Fibroblast of skin of right quadriceps (primary cell): Measurements from ENCODE around the gene MZT2B.
"Not testable (repeated sequence)": the region's sequence is repeated elsewhere in the genome, so short reads cannot be mapped to it uniquely, and the experiment has no call there.

Source experiments
- DNase-seq: peaks from one replicate; pipeline ENCODE4 v3.0.0-alpha.2; 2013

The MZT2B gene, protein sequence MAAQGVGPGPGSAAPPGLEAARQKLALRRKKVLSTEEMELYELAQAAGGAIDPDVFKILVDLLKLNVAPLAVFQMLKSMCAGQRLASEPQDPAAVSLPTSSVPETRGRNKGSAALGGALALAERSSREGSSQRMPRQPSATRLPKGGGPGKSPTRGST

DNA sequence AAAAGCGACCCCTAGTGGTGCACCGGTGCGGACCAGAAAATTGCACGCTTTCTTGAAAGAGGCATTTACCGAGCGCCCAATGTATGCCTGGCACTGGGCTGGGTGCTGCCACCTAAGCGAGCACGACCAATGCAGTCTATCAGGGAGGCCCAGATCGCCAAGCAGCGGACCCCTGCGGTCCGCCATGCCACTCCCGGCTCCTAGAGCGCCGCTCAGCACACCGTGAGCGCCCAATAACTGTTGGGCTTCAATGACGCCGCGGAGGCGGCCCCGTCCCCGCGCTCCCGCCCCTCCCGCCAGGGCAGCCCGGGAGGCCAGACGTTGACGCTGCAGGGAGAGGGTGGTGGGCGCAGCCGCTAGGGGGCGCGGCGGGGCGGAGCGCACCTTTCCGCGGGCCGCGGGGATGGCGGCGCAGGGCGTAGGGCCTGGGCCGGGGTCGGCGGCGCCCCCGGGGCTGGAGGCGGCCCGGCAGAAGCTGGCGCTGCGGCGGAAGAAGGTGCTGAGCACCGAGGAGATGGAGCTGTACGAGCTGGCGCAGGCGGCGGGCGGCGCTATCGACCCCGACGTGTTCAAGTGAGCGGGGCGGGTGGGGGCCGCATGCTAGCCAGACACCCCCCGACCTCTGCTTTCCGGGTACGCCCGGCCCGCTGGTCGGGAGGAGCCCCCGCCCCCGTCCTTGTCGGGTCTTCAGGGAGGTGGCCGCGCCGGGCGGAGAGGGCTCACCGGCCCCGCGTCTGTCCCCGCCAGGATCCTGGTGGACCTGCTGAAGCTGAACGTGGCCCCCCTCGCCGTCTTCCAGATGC is at the start of gene MZT2B:
TSS of gene MZT2B (plus strand) at position 383 of the 803 bp plus-strand sequence. CDS start at position 404, 21 bp downstream.
- peak; percentile 85 for DNase-seq

DNA sequence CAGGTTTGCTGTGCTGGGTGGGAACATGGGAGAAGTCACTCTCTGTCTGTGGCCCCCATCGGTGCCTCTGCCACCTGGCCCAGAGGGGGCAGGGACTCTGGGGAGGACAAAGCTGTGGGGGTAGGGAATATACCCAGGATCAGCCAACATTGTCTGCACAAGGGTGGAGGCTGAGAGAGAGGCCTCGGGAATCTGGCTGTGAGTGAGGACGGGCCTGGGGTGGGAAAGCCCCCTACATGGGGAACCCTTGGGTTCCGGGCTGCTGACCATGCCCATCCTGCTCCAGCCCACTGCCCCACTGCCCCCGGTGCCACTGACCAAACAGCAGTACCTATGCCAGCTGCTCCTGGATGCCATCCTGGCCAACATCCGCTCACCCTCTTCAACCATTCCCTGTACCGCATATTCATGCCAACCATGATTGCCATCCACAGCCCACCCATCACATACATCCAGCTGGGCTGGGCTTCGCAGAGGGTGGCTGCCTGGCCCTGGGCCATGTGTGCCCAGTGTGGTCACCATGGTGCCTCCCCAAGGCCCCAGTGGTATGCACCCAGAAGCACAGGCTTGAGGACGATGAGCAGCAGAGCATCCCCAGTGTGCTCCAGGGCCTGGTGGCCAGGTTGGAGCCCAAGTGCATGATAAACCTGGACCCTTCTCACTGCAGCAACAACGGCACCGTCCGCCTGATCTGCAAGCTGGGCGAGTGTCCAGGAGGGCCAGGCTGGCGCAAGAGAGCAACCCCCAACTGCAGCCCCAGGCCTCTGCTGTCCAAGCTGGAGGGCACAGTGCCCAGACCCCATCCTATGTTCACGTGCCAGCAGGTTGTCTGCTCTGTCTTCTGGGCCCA is 46.1 kb upstream of the MZT2B start:
- DNase-seq: no peak

DNA sequence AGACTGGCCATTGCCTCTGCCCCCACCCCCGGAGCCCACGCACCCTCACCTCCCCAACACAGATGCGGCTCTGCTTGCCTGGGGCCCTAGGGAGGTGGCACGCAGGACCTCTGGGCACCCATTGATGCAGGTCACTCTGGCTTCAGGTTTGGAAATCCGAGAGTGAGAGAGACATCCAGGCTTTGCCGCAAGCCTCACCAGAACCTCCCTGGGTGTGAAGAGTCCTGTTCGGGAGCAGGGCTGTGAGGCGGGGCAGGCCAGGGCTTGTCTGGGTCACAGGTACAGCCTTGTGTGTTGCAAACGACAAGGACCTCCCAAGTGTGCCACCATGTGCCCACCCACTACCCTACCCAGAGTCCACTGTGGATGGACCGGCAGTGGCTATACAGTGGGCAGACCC is 45.5 kb upstream of the MZT2B start:
- not testable (repeated sequence) for DNase-seq

DNA sequence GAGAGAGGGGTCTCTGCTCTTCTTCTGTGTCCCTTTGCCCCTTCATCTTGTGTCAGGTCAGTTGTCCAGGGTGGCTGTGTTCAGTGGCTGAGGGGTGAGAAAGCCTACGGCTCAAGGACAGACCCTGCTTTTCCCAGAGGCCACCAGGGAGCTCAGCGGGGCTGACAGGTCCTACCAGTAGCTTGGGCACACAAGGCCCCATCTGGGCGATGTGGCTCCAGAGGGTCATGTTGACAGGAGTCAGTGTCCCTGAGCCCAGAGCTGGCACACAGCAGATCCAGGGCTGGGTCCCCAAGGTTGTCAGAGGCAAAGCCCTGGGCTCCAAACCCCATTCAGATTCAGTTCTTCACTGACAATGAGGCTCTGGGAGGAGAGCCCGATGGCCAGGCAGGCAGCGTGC is 44.9 kb upstream of the MZT2B start:
- DNase-seq: not testable (repeated sequence)

DNA sequence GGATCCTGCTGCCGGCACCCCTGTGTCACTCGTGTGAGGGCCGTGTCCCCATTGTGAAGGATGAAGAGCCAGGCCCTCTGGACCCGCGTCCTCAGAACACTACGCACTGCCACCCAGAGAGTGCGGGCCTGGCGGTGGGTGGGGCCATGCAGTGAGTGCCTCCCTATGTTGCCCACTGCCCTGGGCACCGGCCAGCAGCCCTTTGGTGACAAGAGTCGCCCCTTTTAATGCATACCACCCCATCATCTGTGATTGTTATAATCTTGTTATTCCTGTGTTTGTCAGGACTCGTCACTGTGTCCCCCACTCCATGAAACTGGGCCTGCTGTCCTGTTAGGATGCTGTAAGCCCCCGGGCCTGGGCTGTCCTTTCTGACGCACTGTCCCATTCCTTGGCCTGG is 43.7 kb upstream of the MZT2B start:
- not testable (repeated sequence) for DNase-seq

DNA sequence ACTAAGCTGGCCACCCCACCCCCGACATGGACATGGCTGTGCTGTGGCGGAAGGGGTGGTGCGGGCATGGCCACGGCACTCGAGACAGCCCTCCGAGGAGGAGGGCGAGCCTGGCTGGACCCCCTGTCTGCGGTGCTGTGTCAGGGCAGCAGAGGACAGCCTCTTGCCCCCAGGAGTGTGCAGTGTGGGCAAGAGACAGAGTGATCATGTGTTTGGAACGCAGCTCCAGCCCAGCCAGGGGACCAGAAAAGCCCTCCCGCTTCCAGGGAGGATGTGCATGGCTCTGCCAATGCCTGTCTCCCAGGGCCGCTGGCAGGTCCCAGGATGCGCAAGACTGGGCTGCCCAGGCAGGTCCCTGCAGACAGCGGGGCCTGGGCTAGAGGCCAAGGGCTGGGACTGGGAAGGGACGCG is 43.2 kb upstream of the MZT2B start:
- DNase-seq: not testable (repeated sequence)

DNA sequence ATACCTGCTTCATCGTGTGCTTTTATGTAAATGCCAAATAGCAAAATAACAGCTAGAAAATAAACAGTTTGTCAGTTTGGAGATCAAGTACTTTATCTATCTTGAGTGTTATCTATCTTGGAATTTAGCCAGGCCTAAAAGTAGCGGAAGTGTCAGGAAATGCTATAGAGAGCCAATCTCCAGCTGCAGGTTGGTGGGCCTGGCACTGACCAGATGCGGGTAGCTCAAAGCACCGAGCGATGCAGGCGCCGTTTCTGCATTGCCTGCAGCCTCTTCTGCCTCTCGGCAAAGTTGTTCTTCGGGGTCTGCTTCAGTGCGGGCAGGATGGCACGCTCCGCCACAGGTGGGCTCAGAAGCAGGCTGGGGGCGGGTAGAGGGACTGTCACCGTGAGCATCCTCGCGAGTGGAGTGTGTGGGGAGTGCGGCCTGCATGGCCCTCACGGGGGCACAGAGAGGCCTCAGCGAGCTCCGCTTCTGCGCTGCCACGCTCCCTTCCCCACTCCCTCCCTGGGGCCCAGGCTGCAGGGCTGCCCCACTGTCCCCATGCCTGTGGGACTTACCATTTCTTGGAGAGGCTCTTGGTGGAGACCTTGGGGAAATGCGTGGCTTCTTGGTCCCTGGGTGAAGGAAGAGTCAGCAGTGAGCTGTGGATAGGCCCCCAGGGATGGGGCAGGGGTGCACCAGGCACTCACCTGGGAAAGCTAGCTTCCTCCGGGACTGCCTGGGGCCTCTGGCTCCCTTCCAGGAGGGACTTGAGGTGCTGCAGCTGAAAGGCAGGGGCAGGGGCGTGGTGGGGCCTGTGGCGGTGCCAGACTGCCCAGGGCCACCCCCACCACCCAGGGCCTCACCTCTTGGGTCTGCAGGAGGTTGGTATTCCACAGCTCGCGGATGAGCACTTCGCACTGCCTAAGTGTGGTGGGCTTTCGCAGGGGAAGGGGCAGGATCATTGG is 42.5 kb upstream of the MZT2B start:
- not testable (repeated sequence) for DNase-seq

DNA sequence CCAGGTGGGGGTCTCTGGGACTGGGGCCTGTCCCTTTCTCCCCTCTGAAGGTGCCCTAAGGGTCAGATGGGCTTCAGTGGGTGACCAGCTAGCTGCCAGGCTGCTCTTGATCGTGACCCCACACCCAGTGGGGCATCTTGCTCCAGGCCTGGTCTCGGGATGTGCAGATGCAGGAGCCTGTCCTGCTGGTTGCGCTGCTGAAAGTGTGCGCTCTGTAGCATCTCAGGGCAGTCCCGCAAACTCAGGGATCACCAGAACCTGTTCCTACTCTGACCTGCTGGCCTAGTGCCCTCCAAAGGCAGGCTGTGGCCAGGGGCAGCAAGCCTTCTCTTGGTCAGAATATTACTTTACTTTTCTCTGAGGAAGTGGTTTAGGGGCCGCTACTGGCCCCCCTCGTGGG is 41.5 kb upstream of the MZT2B start:
- DNase-seq: not testable (repeated sequence)

DNA sequence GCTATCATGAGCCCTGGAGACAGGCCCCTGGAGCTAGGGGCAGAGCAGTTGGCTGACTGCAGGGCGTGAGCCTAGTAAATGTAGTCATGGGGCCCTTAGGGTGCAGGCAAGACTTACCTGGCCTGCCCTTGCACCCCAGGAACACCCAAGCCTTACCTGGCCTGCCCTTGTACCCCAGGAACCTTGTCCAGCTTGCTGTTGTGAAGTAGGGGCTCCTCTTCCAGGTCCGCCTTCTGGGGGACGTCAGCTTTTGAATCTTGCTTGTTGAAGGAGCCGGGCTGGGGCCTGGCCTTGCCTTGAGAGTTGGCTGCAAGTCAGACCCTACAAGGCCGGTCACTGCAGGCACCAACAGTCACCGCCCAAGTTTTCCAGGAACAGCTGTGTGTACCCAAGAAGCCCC is 41.1 kb upstream of the MZT2B start:
- DNase-seq: not testable (repeated sequence)

DNA sequence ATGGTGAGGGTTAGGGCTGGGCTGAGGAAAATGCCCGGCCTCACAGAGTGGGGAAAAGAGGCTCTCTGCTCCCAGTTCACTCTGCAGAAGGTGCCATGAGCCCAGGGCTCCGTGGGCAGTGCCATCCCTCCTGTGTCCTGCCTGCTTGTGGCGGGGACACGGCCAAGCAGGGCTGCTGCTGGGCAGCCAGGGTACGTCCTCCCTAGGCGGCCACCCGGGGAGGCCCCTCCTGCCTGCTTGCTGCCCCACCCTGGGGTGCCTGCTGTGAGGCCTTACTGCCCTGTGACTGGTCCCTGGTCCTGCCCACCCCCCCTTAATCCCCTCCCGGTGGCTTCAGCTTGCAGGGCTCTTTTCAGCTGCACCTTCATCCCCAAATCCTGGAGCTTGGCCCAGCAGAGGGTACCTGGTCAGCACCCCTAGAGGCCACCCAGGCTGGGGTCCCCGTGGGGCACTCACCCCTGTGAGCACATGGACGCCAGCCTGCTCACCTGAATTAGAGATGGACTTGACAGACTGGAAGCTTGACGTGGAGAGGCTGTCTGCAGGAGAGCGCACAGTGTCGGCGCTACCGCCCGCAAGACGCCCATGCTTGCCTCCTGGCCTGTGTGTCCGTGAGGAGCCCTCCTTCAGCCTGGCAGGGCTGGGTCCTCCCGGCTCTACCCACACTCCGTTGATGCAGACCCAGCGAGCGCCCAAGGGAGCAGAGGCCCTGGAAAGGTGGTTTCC is 40.3 kb upstream of the MZT2B start:
- DNase-seq: not testable (repeated sequence)

DNA sequence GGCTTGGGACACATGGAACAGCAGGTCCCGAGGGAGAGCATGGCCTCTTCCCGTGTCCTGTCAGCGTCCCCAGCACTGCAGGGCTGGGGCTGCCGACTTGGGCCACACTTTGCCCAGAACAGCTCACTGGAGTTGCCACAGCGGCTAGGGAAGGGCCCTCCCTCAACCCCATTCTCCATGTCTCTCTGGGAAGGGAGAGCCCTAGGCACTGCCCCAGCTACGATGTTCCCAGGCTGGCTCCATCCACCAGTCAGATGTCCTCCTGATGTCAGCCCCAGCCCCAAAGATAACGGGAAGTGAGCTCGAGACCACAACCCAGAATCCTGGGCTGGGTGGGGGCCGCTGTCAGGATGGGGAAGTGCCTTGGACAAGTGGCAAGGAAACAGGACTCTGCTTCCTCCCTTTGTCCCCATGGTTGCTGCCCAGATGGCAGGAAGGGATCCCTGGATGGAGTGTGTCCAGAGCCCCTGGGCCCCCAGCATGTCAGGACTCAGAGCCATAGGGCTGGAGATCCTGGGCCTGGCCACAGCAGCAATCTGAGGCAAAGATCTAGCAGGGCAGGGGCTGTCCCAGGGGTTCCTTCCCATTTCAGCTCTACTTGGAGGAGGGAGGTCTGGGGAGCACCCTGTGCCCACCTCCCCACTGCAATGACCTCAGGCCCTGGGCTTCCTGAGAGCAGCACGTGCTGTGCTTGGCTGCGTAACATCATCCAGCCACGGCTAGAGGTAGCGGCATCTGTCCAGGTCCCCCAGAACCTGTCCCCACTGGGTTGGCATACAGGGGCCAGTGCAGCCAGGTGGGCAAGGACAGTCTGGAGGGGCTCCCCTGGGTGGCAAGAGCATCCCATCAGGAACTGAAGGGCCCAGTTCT is 39.4 kb upstream of the MZT2B start:
- not testable (repeated sequence) for DNase-seq

DNA sequence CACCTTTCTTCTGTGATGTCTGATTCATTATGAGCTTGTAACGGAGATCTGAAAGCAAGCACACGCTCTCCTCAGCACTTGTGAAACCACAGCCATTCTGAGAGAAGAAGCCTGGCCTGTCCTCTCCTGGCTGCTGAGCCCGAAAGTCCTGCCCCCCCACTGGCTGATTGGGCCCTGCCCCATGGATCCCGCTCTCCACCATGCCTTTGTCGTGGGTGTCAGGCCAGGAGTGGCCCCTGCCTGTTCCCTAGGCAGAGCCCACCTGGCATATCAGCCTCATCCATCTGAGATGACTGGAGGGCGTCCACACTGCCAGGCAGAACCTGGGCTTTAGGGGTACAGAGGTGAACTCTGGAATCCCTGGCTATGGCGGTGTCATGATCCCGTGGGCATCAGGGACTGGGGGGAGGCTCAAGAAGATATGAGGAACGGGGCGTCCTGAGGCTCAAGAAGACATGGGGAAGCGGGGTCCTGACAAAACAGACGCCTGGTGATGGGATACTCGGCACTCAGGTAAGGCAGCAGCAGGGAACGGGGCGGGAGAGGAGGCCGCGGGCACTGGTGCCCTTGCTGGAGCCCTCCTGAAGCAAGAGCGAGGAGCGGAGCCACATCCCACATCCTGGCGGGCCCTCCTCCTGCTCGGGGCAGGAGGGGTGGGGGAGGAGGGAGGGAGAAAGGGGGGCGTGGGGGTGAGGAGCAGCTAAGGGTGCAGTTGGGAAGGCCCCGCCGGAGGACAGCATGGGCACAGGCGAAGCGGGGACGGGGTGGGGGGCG is 38.6 kb upstream of the MZT2B start:
- DNase-seq: not testable (repeated sequence)

DNA sequence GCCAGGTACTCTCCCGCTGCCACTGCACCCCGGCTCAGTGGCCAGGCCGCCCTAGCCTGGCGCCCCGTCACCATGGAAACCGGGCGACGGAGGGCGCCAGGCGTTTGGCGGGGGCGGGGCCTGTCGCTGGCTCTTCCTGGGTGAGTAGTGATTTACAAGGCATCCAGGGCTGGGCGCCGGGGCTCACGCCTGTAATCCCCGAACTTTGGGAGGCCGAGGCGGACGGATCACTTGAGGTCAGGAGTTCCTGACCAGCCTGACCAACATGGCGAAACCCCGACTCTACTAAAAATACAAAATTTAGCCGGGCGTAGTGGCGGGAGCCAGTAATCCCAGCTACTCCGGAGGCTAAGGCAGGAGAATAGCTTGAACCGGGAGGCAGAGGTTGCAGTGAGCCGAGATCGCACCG is 37.1 kb upstream of the MZT2B start, which contains the start of gene CCDC74B:
TSS of gene CCDC74B (minus strand) at position 107 of the 409 bp plus-strand sequence. CDS start 116 bp downstream, outside the sequence.
- peak; percentile 30 for DNase-seq

DNA sequence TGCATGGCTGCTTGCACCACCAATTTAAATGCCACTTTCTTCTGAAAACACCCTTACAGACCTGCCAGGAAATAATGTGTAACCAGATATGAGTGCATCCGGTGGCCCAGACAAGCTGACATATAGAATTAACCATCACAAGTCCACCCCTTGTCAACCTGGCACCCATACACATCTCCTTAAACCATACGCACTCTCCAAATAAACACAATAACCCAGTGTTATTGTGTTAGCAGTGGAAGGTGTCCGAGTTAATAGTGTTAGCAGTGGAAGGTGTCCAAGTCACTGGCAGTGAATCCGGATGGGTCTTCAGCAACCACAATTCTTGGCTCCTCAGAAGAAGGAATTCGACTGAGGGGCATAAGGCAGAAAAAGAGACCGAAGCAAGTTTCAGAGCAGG is 33.5 kb upstream of the MZT2B start:
- not testable (repeated sequence) for DNase-seq

DNA sequence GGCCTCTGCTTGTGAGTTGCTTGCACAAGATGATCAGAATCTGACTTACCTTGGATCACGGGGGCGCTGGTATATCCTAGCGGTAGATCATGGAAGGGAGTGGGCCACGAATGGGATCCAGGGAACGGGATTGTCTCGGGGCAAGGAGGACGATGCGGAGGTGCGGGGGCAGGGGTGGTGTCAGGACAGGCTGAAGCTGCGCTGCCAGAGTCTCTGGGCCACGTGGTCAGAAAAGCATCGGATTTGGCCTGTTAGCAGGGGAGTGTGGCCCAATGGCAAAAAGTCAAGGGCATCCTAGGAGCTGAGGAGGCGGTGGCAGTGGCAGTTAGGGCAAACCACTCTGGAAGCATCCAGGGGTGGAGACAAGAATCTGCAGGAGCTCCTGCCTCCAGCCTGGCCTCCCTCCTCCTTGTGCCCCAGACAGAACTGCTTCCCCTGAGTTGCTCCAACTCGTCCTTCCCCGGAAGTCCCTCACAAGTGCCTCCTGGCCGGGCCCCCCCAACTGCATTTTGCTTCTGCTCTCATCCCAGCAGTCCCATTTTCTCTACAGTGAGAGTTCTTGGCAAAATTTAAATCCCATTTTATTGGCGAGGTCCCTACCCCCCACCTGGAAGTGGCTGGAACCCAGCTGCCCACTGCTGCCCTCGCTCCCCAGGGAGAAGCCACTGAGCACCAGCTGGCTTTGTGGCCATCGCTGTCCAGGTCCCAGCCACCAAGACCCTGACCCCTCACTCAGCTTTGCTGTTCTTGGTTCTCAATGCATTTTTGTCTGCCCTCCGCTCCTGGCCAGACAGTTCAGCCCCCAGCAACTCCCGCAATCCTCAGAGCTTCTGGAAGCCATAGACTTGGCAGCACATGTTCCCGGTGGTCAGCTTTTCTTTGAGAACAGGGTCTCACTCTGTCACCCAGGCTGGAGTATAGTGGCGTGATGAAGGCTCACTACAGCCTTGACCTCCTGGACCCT is 31.6 kb upstream of the MZT2B start:
- DNase-seq: no peak

DNA sequence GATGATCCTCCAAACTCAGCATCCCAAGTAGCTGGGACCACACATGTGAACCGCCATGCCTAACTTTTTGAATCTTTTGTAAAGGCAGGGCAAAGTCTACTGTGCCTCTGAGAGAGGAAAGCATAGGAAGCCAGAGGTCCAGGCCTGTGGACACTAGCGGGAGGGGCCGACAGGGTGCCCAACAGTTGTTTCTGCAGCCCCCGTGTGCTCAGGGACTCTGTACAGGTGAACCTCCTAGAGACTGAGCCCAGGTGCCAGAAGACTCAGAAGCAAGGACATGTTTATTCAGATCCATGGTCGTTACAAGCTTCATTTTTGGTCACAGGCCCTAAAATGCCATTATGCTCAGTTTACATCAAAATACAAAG is 30.9 kb upstream of the MZT2B start:
- DNase-seq: not testable (repeated sequence)

DNA sequence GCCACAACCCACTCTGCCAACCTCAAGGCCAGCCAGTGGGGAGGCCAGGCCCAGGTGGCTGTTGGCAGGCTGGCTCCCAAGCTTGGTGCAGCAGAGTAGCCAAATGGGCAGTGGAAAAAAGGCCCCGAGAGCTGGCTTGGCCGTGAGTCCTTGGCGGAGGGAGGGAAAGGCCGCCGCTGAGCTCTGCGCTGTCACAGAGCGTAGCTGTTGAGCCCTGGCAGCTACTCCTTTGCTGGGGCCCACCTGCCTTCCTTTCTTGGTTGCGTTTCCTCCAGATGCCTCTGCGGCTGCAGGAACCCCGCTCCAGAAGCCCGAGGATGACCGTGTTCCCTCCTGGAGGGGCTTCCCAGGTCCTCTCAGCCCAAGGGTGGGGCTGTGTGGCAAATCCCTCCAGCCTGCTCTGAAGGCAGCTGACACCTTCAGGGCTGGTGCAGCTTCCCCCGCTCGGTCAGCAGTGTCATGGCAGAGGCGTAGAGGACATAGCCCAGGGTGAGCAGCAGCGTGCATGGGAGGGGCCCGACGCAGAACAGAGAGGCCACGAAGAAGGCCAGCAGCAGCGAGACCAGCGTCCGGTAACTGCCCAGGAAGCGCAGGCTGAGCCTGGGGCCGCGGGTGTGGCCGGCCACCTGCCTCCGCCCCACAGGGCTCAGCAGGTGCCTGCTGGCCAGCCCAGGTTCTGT is 29.8 kb upstream of the MZT2B start:
- not testable (repeated sequence) for DNase-seq
